Activated T-helper 17 cell treated with anti-CD3 and anti-CD28 coated beads, Interleukin-2, amount 50 U/mL, for 72 hours (primary cell): ENCODE data around the gene ZSCAN20. TPM values are rescaled to one million over a fixed set of nuclear protein-coding genes. Genes with fewer than 3 reads are reported as not detected.

Experiments used
- ATAC-seq: fragments of 150-1000 bp; cut with Tn5 transposase; replicated peaks from 2 replicates; pipeline ENCODE4 v1.10.0; 2021; ENCODE audit warnings: mild to moderate bottlenecking, moderate library complexity
- H3K27ac Mint-ChIP-seq: one replicate; pipeline ENCODE4 v1.8.0; 2022; ENCODE audit warnings: mixed read lengths
- H3K27me3 Mint-ChIP-seq: one replicate; pipeline ENCODE4 v1.8.0; 2022; ENCODE audit warnings: mixed read lengths
- H3K36me3 Mint-ChIP-seq: one replicate; pipeline ENCODE4 v1.8.0; 2022; ENCODE audit warnings: low read depth, mild to moderate bottlenecking, mixed read lengths
- H3K4me1 Mint-ChIP-seq: one replicate; pipeline ENCODE4 v1.8.0; 2022; ENCODE audit warnings: mixed read lengths
- H3K4me3 Mint-ChIP-seq: one replicate; pipeline ENCODE4 v1.8.0; 2022; ENCODE audit warnings: mild to moderate bottlenecking, mixed read lengths
- H3K9me3 Mint-ChIP-seq: one replicate; pipeline ENCODE4 v1.8.0; 2022; ENCODE audit warnings: mixed read lengths
- total RNA-seq, 2 donors: library from RNA; stranded (reverse); gene quantifications; one replicate each; pipeline ENCODE4 v1.2.3, GENCODE V29; 2022

Gene ZSCAN20
- total RNA-seq, result 1 to 10 TPM; 4.1 to 5.8 TPM

DNA sequence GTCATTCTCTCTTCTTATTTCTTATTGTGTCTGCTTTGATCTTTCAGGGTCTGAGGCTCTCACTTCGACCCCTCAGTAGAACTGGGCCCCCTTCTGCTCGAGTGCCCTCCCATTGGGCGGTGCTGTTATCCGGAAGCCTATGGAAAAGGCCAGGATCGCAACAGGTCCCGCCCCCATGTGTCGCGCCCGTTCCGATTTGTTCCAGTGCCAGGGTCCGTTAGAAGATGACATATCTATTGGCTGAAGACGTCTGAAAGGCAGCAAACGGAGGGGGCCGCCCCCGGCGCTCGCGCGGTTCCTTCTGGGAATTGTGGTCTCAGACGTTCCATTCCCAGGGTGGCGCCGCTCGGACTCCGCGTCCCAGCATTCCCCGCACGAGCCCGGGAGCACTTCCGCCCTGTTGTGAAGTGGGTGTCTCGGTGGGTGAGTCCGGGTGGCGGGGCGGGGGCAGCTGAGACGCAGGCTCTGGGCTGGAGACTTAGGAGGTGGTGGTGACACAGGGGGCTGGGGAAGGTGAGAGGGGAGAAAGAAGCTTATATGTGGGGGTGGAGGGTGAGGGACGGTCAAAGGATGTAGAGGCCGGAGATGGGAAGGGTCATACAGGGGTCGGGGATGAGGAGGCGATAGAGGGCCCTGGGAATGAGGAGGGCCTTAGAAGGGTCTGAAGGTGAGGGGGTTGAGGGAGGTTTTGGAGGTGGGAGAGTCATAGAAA, at the start of gene ZSCAN20:
TSS of gene ZSCAN20 (plus strand) at position 377 of the 712 bp plus-strand sequence. CDS start 6,644 bp downstream, outside the sequence.
- Mint-ChIP-seq H3K27me3 (no peaks in the 10 kb centered on the region), H3K27ac (peak within 1 kb of the TSS; percentile 83), H3K4me1 (peaks cover 24% of the 10 kb centered on the region), H3K9me3 (no peaks in the 10 kb centered on the region), H3K36me3 (no peaks in the 10 kb centered on the region), H3K4me3 (peak within 1 kb of the TSS; percentile 86)
- peak; percentile 97 for ATAC-seq

DNA sequence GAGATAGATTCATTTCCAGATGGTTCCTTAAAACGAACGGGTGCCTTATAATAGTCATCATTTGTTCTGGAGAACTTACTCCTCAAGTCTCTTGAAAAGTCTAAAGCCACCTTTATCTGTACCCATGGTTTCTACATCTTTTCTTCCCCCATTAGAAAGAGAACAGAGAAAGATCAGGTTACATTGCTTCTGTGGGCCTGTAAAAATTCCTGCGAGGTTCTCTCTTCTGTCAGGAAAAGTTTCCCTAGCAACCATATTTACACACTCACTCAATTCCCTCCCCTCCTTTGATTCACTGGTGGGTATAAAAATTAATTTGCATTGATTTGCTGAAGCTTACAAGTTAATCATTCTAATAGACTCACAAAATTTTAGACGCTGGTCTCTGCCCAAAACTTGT, 48.2 kb upstream of the ZSCAN20 start:
- no peak for ATAC-seq
- peaks cover 7% of the 10 kb centered on the region for H3K4me1 Mint-ChIP-seq
- no peak overlapping the region for H3K4me3 Mint-ChIP-seq
- H3K27ac Mint-ChIP-seq, result no peak overlapping the region
- H3K27me3 Mint-ChIP-seq, result peaks cover 17% of the 10 kb centered on the region
- H3K9me3 Mint-ChIP-seq, result no peaks in the 10 kb centered on the region
- H3K36me3 Mint-ChIP-seq, result no peaks in the 10 kb centered on the region

DNA sequence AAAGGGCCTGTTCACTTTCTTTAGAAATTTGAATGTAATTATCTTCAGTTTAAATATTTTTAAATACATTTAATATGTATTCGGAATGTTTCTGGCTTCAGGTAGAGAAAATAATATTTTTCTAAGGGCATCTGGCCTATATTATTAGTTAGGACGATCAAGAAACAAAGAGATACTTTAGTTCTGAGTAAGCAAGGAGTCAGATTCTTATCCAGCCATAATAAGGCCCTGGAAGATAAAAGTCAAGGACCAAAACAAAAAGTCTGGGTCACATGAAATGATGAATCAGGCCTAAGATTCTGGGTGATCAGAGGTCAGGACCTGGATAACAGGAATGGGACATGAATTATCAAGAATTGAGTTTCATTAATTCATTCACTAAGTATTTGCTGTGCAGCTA, 47.8 kb upstream of the ZSCAN20 start:
- Mint-ChIP-seq H3K36me3 (no peaks in the 10 kb centered on the region), H3K4me3 (no peak overlapping the region), H3K27ac (no peak overlapping the region), H3K4me1 (peaks cover 7% of the 10 kb centered on the region), H3K27me3 (peaks cover 17% of the 10 kb centered on the region), H3K9me3 (no peaks in the 10 kb centered on the region)
- ATAC-seq, result no peak

DNA sequence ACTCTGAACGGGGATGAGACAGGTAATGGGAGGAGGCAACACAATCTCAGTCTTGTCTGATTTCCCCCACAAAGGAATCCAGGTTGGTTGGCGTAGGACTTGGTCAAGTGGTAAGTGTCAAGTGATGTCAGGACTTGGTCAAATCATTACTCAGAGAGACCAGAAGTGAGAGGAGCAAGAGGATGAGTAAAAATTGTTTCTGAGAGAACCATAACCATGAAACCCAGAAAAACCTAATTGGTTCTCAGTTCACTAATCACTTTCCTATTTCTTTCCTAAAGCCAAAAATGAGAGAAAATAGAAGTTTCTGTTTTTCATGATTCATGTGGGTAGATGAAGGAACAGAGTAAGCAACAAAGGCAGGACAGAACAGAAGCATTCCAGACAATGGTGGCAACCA, 46.5 kb upstream of the ZSCAN20 start:
- no peak overlapping the region for H3K27ac Mint-ChIP-seq
- H3K4me1 Mint-ChIP-seq, result peaks cover 7% of the 10 kb centered on the region
- H3K36me3 Mint-ChIP-seq, result no peaks in the 10 kb centered on the region
- H3K9me3 Mint-ChIP-seq, result no peaks in the 10 kb centered on the region
- H3K27me3 Mint-ChIP-seq, result peaks cover 13% of the 10 kb centered on the region
- no peak overlapping the region for H3K4me3 Mint-ChIP-seq
- peak; percentile 84 for ATAC-seq

DNA sequence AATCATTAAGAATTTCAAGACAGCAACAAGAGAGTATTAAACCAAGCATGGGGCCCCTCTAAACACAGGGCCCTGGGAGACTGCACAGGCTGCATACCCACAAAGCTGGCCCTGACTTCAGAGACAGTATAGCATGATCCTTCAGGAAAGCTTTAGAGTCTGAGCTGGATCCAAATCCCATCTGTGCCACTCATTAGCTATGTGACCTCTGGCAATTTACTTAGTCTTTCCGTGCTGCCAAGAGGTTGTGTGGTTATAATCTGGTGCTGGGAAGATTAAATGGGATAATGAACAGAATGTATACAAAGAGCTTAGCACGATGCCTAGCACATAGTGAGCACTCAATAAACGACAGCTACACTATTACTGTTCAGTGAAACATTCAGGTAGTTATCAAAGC, 45.5 kb upstream of the ZSCAN20 start:
- peaks cover 7% of the 10 kb centered on the region for H3K4me1 Mint-ChIP-seq
- H3K27me3 Mint-ChIP-seq, result peaks cover 8% of the 10 kb centered on the region
- H3K9me3 Mint-ChIP-seq, result no peaks in the 10 kb centered on the region
- no peak overlapping the region for H3K27ac Mint-ChIP-seq
- H3K4me3 Mint-ChIP-seq, result no peak overlapping the region
- H3K36me3 Mint-ChIP-seq, result no peaks in the 10 kb centered on the region
- ATAC-seq, result no peak

DNA sequence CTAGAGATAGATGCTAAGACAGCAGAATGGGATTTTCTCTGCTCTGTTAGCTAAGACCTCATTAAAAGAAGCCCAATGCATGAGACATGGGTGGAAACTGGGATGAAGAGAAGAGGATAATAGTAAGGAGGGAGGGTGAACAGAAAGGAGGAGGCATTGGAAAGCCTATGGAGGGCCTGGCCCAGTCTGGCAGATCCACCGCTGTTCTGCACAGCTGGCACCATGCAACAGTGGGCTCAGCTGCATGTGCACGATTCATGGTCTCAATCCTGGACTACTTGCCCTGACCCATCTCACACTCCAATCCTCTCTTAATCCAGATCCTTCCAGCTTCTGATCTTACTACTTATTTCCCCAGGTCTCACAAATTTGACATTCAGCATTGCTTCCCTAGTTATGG, 43.8 kb upstream of the ZSCAN20 start:
- Mint-ChIP-seq H3K9me3 (no peaks in the 10 kb centered on the region), H3K27ac (no peak overlapping the region), H3K27me3 (no peaks in the 10 kb centered on the region), H3K4me3 (no peak overlapping the region), H3K36me3 (no peaks in the 10 kb centered on the region), H3K4me1 (peaks cover 7% of the 10 kb centered on the region)
- no peak for ATAC-seq

DNA sequence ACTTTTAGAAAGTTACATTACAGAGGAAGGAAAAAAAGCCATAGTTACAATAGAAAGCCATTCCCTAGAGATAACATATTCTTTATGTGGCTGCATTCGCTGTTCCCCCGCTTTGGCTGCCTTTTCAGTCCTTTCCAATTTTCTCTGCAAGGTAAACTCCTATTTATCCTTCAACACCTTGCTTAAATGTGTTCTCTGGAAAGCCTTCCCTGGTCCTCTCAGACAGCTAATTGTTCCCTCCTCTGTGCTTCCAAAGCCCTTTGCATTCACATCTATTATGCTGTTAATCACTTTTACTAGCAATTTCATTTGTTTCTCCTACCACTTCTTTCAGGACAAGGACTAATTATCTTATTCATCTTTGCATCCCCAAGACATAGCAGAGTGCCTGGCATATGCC, 43.1 kb upstream of the ZSCAN20 start:
- Mint-ChIP-seq H3K27ac (no peak overlapping the region), H3K36me3 (no peaks in the 10 kb centered on the region), H3K9me3 (no peaks in the 10 kb centered on the region), H3K27me3 (no peaks in the 10 kb centered on the region), H3K4me1 (peaks cover 7% of the 10 kb centered on the region), H3K4me3 (no peak overlapping the region)
- ATAC-seq, result no peak

DNA sequence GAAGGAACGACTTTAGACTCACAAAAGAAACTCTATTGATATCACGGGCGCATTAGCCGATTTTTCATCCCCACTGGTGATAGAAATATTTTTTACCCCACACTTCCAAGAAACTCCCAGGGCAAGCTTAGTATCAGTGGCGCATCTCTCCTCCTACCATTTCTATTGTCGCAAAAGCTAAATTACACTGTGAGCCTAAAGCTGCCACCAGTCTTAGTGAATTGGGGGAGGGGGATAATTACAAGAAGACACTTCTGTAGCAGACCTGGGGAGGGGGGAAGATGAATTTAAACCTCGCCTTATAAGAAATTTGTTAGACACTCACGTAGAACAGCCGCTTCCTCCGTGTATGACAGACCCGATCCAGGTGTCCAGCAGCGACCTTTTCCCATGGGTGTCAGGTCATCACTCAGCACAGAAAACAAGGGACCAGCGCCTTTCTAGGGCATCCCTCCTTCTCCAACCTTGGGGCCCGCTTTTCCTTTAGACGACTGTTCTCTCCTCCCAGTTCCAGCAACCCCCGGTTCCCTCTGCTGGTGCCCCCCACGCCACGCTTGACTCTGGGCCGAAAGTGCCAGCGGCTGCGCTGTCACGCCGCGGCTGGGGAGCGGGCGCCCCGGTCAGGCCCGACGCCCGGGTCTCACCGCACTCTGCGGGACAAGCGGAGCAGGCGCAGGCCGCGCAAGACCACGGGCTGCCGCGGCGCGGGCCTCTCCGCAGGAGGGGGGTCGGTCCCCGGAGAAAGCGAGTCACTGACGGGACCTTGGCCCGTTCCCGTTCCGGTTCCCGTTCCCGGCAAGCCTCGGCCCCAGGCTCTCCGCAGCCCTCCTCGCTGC, 42.4 kb upstream of the ZSCAN20 start:
- Mint-ChIP-seq H3K9me3 (no peaks in the 10 kb centered on the region), H3K27me3 (no peaks in the 10 kb centered on the region), H3K4me1 (peaks cover 7% of the 10 kb centered on the region), H3K4me3 (no peak overlapping the region), H3K36me3 (no peaks in the 10 kb centered on the region), H3K27ac (no peak overlapping the region)
- peak; percentile 1 for ATAC-seq

DNA sequence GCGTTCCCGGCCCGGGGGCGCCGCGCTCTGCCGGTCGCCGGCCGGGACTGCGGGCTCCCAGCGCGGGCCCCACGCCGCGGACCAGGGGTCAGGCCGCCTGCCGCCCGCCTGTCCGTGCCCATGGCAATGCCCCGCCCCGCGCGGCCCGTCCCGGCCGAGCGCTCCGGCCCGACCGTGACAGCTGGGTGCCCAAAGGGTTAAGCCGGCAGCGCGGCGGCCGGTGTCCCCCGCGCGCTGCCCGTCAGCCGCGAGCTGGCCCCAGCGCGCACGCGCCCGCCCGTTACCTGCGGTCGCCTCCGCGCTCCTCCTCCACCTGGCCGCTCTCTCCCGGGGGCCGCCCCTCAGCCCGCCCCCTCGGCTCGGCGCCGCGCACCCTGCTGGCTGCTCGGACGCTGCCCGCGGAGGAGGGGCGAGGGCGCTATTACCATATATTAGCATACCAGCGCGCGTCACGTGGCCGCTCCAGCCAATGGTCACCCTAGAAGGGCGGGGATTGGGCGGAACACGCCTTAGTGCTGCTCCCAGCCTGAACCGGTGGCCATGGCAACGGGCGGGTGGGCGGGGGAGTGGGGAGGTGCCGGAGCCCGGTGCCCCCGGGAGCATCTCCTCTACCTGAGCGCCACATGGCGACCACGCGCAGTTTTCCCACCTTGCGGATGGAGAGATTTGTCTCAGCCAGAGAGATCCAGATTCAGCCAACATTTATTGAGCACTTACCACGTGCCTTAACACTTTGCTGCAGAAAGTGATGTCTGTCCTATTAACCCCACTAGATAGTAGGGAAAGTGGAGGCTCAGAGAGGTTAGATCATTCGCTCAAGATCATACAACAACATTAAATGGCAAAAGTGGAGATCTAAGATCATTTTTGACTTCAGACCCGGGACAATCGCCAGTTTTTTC, 41.5 kb upstream of the ZSCAN20 start, which contains the start of gene PHC2:
TSS of gene PHC2 (minus strand) at position 404 of the 902 bp plus-strand sequence. CDS start 55,556 bp downstream, outside the sequence.
- Mint-ChIP-seq H3K27ac (no peak within 1 kb of the TSS), H3K4me1 (peaks cover 3% of the 10 kb centered on the region), H3K27me3 (no peaks in the 10 kb centered on the region), H3K36me3 (no peaks in the 10 kb centered on the region), H3K4me3 (peak within 1 kb of the TSS; percentile 54), H3K9me3 (no peaks in the 10 kb centered on the region)
- peak; percentile 97 for ATAC-seq

DNA sequence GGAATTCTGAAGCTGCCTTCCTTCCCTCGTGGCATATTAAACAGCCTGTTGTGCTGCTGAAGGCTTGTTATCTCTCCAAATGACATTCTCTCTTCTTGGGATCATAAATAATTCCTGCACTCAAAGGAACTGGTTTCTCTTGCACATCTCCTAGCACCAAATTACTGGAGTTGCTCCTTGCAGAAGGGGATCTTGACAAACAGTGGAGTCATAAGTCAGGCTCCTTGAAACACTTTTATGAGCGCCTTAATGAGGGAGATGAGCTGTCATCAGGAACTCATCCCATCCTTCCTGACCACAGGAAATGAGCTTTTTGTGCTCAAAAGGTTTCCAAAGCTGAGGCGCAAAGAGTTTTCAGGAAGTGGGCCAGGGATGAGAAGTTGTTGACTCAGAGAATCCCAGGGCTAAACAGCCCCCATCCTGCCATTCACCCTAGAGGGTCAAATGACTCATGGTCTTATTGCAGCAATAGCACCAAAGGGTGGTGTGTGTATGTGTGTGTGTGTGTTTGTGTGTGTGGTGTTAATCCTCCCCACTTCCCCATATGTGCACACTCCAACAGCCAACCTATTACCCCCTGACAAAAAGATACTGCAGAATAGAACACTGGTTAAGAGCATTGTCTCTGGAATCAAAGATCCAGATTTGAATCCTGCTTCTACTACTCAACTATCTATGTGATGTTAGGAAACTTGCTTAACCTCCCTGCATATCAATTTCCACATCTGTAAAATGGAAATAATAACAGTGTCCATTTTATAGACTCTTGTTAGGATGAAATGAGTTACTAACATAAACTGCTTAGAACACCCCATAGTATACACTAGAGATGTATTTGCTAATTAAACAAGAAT, 38.7 kb upstream of the ZSCAN20 start:
- H3K4me3 Mint-ChIP-seq, result no peak overlapping the region
- no peaks in the 10 kb centered on the region for H3K36me3 Mint-ChIP-seq
- H3K27me3 Mint-ChIP-seq, result no peaks in the 10 kb centered on the region
- H3K9me3 Mint-ChIP-seq, result no peaks in the 10 kb centered on the region
- H3K27ac Mint-ChIP-seq, result no peak overlapping the region
- ATAC-seq, result no peak
- H3K4me1 Mint-ChIP-seq, result no peaks in the 10 kb centered on the region

DNA sequence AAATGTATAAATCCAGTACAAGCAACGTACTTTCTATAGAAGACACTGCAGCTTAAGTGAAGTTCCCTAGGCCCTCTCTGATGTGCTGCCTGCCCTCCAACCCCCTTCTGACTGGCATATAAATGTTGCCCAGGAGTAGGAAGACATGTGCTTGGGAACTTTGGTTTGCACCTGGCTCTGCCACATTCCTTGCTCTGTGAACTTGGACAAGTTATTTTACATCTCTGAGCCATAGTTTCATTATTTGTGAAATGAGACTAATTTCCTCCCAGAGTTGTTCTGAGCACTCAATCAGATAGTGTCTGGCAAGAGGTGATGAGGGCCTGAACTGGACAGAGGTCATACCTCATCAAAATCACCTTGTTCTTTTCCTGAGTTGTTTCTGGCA, 38.1 kb upstream of the ZSCAN20 start:
- ATAC-seq, result no peak
- Mint-ChIP-seq H3K9me3 (no peaks in the 10 kb centered on the region), H3K4me3 (no peak overlapping the region), H3K27ac (no peak overlapping the region), H3K4me1 (no peaks in the 10 kb centered on the region), H3K36me3 (no peaks in the 10 kb centered on the region), H3K27me3 (no peaks in the 10 kb centered on the region)

DNA sequence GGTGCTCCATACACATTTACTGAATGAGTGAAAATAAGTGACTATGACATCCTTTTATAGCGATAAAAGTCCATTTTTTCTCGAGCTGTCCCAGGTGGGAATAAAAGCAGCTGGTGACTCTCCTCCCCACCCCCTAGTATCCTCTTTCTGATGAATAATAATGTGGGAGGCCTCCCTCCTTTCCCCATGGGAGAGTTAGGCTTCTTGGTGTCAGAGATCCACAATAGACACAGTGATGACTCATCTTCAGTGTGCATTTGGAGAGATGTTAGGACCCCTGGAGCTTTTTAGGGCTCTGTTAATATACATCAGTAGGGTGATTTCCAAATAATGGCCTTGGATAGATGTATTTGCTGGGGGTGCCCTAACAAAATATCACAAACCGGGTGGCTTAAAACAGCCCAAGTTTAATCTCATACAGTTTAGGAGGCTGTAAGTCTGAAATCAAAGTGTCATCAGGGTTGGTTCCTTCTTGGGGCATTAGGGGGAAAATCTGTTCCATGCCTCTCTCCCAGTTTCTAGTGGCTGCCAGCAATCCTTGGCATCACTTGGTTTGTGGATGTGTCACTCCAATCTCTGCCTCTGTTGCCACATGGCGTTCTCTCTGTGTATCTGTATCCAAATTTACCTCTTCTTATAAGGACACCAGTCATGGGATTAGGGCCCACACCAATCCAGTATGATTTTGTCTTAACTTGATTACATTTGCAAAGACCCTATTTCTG, 37.2 kb upstream of the ZSCAN20 start:
- Mint-ChIP-seq H3K36me3 (no peaks in the 10 kb centered on the region), H3K4me1 (no peaks in the 10 kb centered on the region), H3K4me3 (no peak overlapping the region), H3K9me3 (no peaks in the 10 kb centered on the region), H3K27ac (no peak overlapping the region), H3K27me3 (no peaks in the 10 kb centered on the region)
- ATAC-seq, result no peak

DNA sequence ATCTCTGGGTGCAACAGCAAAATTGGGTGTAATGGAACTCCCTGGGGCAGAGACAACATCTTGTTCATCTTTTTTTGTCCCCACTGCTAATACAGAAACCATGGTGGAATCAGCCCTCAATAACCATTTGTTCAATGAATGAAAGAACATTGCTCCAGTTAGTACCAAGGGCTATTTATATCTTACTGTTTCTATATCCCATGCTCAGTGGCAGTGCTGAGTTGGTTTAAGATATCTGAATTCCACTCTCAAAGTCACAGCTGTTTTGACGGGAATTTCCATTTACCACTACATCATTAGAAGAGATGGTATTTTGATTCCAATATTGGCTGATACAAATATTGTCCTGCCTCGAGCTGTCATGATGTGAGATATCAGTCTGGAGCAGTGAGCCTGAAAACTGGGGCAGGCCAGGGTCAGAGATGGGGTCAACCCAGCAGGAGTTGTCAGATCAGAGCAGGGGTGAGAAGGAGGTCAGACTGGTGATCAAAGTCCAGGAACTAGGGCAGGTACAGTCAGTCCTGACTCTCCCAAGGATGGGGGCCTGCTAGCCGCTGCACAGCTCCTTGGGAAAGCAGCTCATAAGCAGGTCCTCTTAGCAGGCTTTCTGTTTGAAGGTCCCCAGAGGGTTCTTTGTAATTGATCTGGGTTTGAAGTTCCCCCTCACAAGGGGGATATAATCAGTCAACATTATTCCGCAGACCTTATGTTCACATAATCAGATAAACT, 35.7 kb upstream of the ZSCAN20 start:
- Mint-ChIP-seq H3K27ac (no peak overlapping the region), H3K27me3 (peaks cover 9% of the 10 kb centered on the region), H3K36me3 (no peaks in the 10 kb centered on the region), H3K4me1 (no peaks in the 10 kb centered on the region), H3K4me3 (no peak overlapping the region), H3K9me3 (no peaks in the 10 kb centered on the region)
- no peak for ATAC-seq
